Peyer's patch (tissue), 4 donors: Measurements from ENCODE around the gene PTPN13.

ENCODE experiments used
- CTCF ChIP-seq, 6 experiments: fragments of 450-650 bp in 4 of 6; fragments of 200-600 bp in 2 of 6; sonication (generic) in 1 of 6; IDR thresholded peaks; one replicate each; pipeline ENCODE4 v1.5.1; 2017 to 2019; ENCODE audit warnings: antibody characterized with exemption in 6 of 6, mild to moderate bottlenecking in 3 of 6, moderate library complexity in 1 of 6
- POLR2A ChIP-seq, 2 donors: fragments of 450-650 bp; IDR thresholded peaks; one replicate each; pipeline ENCODE4 v1.5.1; 2017; ENCODE audit warnings: antibody characterized with exemption in 2 of 2, mild to moderate bottlenecking in 2 of 2, moderate library complexity in 2 of 2

GRCh38 chr4:86762649-86763048 lies 168.5 kb downstream of the PTPN13 start:
- no peak for TF ChIP-seq CTCF (IDR thresholded peaks at IDR 0.05)
- no peak for TF ChIP-seq POLR2A (IDR thresholded peaks at IDR 0.05)
